ENCODE results near the gene FTL. TPM values are rescaled to one million over a fixed set of nuclear protein-coding genes. Genes with fewer than 3 reads are reported as not detected.

The FTL gene
- polyA plus RNA-seq, 1 experiment, result 3,644 TPM

- Histone ChIP-seq H3K4me3 (ENCODE audit: low read depth, low read length) (no peak overlapping the region), H3K9me3 (ENCODE audit: control insufficient read depth, insufficient read depth, low read length) (no peaks in the 10 kb centered on the region), H3K27ac (ENCODE audit: low read depth, low read length) (no peak overlapping the region), H3K27me3 (ENCODE audit: control insufficient read depth, insufficient read depth, low read length) (no peaks in the 10 kb centered on the region)
- no peak for DNase-seq (ENCODE audit: low read depth, low spot score)
- ChIA-PET POLR2A (interaction anchor here (1.1 to 3.9 kb wide), 2 partner anchors 11 to 12 kb away, joined by 3 to 33 read pairs; partner anchors contain the start of gene FTL), CTCF (interaction anchor here (1.0 to 1.6 kb wide), 2 partner anchors 18 to 111 kb away, joined by 3 to 6 read pairs; no protein-coding TSS in a partner anchor)
- TF ChIP-seq, protein P1, sequence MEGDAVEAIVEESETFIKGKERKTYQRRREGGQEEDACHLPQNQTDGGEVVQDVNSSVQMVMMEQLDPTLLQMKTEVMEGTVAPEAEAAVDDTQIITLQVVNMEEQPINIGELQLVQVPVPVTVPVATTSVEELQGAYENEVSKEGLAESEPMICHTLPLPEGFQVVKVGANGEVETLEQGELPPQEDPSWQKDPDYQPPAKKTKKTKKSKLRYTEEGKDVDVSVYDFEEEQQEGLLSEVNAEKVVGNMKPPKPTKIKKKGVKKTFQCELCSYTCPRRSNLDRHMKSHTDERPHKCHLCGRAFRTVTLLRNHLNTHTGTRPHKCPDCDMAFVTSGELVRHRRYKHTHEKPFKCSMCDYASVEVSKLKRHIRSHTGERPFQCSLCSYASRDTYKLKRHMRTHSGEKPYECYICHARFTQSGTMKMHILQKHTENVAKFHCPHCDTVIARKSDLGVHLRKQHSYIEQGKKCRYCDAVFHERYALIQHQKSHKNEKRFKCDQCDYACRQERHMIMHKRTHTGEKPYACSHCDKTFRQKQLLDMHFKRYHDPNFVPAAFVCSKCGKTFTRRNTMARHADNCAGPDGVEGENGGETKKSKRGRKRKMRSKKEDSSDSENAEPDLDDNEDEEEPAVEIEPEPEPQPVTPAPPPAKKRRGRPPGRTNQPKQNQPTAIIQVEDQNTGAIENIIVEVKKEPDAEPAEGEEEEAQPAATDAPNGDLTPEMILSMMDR (IDR thresholded peaks at IDR 0.05; ENCODE audit: low read depth, low read length), result no peak
These were observed 12.0 kb upstream of the FTL start for GRCh38 chr19:48953141-48953540.

DNA sequence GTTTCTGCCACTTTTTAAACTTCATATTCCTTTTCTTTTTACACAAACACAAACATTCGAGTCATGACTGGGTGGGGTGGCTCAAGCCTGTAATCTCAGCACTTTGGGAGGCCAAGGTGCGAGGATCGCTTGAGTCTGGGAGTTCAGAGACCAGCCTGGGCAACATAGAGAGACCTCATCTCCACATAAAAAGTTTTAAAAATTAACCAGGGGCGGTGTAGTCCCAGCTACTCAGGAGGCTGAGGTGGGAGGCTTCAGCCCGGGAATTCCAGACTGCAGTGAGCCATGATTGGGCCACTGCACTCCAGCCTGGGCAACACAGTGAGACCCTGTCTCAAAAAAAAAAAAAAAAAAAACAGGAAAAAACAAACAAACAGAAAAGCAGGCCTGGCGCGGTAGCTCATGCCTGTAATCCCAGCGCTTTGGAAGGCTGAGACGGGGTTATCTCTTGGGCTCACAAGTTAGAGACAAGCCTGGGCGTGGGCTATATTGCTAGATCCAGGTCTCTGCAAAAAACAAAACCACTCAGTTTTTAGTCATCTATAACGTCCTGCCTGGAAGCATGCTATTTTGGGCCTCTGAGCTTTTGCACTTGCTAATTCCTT is 11.0 kb upstream of the FTL start:
- DNase-seq (ENCODE audit: low read depth, low spot score), result no peak
- Histone ChIP-seq H3K9me3 (ENCODE audit: control insufficient read depth, insufficient read depth, low read length) (no peaks in the 10 kb centered on the region), H3K27me3 (ENCODE audit: control insufficient read depth, insufficient read depth, low read length) (no peaks in the 10 kb centered on the region), H3K27ac (ENCODE audit: low read depth, low read length) (no peak overlapping the region), H3K4me3 (ENCODE audit: low read depth, low read length) (peak overlapping the region; percentile 94)
- TF ChIP-seq, protein P1 (IDR thresholded peaks at IDR 0.05; ENCODE audit: low read depth, low read length), result no peak
- ChIA-PET CTCF (interaction anchor here (0.6 to 1.7 kb wide), 6 partner anchors 10 to 685 kb away, joined by 3 to 5 read pairs (median 4); partner anchors contain the start of gene RUVBL2), POLR2A (interaction anchor here (0.5 to 3.9 kb wide), 10 partner anchors 11 to 117 kb away, joined by 3 to 33 read pairs (median 4); partner anchors contain the start of genes DHDH, FTL and NUCB1)

DNA sequence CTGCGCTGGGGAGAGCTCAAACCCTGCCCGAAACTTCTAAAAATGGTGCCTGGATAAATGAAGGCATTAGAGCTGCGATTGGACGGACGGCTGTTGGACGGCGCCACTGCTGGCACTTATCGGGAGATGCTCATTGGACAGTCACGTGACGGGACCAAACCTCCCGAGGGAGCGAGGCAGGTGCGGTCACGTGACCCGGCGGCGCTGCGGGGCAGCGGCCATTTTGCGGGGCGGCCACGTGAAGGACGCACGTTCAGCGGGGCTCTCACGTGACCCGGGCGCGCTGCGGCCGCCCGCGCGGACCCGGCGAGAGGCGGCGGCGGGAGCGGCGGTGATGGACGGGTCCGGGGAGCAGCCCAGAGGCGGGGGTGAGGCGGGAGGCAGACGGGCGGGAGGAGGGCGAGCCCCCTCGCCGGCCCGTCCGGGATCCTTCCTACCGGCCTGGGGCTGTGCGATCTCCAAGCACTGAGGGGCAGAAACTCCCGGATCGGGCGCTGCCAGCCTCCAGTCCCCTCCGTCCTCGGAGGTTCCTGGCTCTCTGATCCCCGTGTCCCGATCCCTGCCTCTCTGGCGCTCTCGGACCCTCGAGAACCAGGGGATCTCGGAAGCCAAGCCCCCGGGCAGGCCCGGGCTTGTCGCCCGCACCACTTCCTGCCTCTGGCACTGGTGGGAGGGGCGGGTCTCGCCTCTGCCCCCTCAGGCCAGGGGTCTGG is 10.4 kb upstream of the FTL start, which contains the start of gene BAX:
BAX (plus strand) TSS at position 281 of the 713 bp plus-strand sequence; CDS start at position 335, 54 bp downstream.
- CTCF ChIA-PET, result interaction anchor here (0.6 to 1.7 kb wide), 5 partner anchors 9 to 684 kb away, joined by 3 to 5 read pairs (median 4); no protein-coding TSS in a partner anchor
- peak within 1 kb of the TSS; percentile 95 for H3K27ac ChIP-seq (ENCODE audit: low read depth, low read length)
- peak; percentile 87 for DNase-seq (ENCODE audit: low read depth, low spot score)
- no peaks in the 10 kb centered on the region for H3K9me3 ChIP-seq (ENCODE audit: control insufficient read depth, insufficient read depth, low read length)
- TF ChIP-seq, protein P1 (IDR thresholded peaks at IDR 0.05; ENCODE audit: low read depth, low read length), result 0 out of 2 replicates have a peak, but pooled peaks have one; percentile 3
- peak within 1 kb of the TSS; percentile 94 for H3K4me3 ChIP-seq (ENCODE audit: low read depth, low read length)
- H3K27me3 ChIP-seq (ENCODE audit: control insufficient read depth, insufficient read depth, low read length), result no peaks in the 10 kb centered on the region
- POLR2A ChIA-PET, result interaction anchor here (0.5 to 3.9 kb wide), 11 partner anchors 10 to 118 kb away, joined by 3 to 33 read pairs (median 4); partner anchors contain the start of genes DHDH, FTL and NUCB1

DNA sequence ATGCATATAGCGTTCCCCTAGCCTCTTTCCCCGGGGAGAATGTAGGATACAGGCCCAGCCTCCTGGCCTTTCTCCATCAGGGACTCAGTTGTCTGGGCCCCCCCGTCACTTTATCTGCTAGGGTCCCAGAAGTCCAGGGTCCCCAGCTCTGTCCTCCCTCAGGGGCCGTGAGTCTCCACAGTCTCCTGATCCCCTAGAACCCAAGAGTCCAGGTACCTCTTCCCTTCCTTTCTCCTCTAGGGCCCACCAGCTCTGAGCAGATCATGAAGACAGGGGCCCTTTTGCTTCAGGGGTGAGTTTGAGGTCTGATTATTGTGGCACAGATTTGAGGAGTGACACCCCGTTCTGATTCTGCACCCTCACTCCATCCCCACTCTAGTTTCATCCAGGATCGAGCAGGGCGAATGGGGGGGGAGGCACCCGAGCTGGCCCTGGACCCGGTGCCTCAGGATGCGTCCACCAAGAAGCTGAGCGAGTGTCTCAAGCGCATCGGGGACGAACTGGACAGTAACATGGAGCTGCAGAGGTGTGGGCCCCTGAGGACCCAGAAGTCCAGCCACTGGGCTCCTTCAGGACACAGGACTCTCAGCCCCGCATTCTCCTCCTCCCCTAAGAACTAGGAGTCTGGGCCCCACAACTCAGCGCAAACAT is 9.7 kb upstream of the FTL start:
- ChIA-PET CTCF (interaction anchor here (1.7 kb wide), 1 partner anchor 113 kb away, joined by 4 read pairs; no protein-coding TSS in a partner anchor), POLR2A (interaction anchor here (1.1 to 3.9 kb wide), 2 partner anchors 10 to 82 kb away, joined by 3 to 33 read pairs; partner anchors contain the start of gene FTL)
- DNase-seq (ENCODE audit: low read depth, low spot score), result no peak
- TF ChIP-seq, protein P1 (IDR thresholded peaks at IDR 0.05; ENCODE audit: low read depth, low read length), result no peak
- Histone ChIP-seq H3K4me3 (ENCODE audit: low read depth, low read length) (peak overlapping the region; percentile 94), H3K27me3 (ENCODE audit: control insufficient read depth, insufficient read depth, low read length) (no peaks in the 10 kb centered on the region), H3K27ac (ENCODE audit: low read depth, low read length) (peak overlapping the region; percentile 95), H3K9me3 (ENCODE audit: control insufficient read depth, insufficient read depth, low read length) (no peaks in the 10 kb centered on the region)

Data from AG04450 (cell line).